CD4-positive, alpha-beta T cell treated with Interleukin-6 at 100 ng/mL for 8 hours (primary cell): ENCODE results near the gene NLGN3.

Experiments
- DNase-seq: peaks from one replicate; pipeline ENCODE4 v3.0.0-alpha.2; 2020; ENCODE audit warnings: mixed read lengths, low spot score

NLGN3 gene

DNA sequence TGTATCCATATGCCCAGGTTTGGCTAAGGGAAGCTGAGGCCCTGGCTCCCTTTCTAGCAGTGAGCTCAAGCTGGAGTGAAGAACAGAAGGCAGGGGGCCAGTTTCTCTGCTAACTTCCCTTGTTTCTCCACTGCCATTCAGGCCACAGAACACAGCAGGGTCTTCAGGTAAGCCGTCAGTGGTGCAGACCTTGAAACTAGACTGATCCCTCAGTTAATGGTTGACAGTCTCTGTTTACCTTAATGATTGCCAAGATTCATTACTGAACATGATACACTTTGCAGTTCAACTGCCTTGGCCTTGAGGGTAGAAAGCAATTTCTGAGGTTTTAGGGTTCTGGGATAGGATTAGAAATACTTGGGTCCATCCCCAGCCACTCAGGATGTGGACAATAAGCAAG lies 69.5 kb downstream of the NLGN3 start:
- no peak for DNase-seq

DNA sequence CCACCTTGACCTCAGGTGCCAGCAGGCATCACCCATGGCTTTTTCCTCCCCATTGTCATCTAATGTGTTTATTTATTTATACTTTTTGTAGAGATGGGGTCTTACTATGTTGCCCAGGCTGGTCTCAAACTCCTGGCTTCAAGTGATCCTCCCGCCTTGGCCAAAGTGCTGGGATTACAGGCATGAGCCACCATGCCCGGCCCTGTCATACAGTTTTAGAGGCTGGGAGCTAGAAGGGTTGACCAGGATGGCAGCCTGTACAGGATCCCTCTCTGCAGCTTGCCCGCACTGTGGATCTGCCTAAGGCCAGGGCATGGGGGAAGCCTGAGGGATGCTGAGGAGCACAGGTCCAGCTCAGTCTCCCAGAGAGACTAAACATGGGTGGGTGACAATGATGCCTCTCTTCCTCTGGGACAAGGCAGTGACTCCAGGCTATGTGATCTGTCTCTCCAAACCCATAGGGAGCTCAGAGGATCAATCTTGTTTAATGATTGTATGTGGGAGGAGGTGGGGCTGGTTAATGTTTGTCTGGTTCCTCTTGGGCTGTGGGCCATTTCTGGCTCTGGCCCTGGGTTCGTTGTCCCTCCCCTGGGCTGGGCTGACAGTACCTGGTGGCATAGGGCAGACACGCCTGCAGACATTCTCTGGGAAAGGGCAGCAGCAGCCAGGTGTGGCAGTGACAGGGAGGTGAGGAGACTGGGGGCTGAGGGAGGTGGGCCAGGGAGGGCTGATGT lies 70.1 kb downstream of the NLGN3 start:
- DNase-seq = no peak

DNA sequence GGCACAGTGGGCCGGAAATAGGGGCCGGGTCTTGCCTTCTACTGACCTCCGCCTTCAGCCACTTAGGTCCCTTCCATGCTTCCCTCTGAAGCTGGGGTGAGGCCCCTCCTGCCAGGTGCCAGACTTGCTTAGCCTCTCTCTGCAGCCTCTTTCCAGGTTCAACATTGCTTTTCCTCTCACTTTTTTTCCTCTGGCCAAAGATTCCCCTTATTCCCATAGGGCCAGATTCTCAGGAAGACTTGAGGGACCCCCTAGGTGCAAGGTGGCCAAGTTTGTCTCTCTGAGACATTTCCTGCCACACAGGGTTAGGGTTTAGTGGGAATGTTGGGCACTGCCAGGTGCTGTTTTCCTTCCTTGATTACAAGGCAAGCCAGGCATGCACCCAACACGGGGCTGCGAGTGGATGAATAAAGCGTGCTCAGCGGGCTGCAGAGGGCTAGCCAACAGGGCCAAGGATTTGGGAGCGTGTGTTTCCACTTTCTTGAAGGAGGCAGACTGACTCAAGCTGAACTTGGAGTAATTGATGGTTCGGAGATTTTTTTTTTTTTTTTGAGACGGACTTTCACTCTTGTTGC lies 70.8 kb downstream of the NLGN3 start:
- DNase-seq = no peak

DNA sequence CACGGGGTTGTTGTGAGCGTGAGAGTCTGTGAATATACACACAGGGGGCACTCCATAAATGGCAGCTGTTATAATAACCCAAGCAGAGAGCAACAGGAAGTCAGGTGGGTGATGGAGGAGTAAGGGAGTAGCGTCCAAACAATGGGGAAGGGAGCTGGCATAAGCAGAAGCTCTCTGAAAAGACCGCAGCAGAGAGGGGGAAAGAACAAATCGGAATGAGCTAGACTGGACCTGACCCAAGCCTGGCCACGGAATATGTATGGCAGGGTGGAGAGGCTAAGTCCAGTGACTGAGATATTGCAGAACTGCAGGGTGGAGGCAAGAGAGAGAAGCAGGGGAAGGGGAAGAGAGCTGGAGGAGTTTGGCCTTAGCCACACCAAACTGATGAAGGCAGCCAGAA lies 71.8 kb downstream of the NLGN3 start:
- DNase-seq = no peak

DNA sequence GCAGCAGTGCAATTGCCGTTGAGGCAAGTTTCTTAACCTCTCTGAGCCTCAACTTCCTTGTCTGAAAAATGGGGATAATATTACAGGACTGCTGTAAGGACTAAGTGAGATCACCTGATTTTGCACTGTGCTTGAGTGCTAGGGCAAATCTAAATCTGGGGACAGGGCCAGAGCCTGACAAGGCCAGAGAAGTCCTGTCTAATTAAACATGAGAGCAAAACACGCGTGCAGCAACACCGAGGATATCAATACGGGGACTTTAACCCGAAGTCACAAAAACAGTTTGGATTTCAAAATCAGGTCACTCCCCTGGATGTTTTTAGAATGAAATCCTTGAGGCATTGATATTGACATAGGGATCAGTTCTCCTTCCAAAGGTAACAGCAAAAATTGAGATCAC lies 72.7 kb downstream of the NLGN3 start:
- DNase-seq = no peak
